GM19240 (cell line): ENCODE measurements around the gene LYRM7.
"Not testable (repeated sequence)": the region's sequence is repeated elsewhere in the genome, so short reads cannot be mapped to it uniquely, and the experiment has no call there.

ENCODE experiments used
- DNase-seq: peaks from one replicate; pipeline ENCODE4 v3.0.0; 2011; ENCODE audit warnings: low spot score; ENCODE audit not compliant: insufficient read length

The LYRM7 gene

DNA sequence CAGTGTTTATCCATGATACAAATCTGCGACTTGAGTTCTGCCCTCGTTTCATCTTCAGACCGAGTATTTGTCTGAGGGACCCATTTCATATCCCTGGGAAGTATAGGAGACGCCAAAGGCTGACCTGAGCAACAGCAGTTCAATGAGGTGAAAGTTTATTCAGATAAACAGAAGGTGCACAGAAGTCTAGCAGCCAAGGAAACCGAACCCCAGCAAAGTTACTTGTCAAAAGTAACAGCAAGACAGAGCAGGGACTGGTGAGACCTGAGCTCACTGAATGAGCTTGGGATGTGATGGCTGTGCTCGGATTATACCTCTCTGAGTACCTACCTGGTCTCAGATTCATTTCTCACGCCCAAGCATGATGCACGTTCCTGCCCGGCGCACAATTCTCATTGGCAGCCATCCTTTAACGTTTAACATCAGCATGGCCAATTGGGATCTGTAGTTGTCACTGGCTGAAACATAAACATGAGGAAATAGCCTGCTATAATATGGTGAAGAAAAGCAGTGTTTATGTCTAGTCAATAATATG lies 599 bp downstream of the LYRM7 start:
- DNase-seq = no peak

DNA sequence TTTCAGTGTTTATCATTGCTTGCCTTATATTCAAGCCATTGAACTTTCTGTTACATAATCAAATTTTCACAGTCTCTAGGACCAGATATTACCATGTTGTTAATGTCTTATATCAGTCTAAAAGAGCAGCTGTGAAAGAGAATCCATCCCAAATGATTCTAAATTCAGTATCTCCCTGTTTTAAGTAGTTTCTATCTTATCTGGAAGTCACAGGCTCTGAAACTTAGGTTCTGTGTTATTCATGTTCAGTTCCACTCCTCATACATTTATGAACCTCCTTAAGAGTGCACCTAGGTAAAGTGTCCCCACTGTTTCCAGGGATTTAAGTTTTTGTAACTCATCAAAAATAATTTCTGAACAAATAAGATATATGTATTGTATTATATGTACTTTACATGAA lies 9.7 kb downstream of the LYRM7 start:
- no peak for DNase-seq

DNA sequence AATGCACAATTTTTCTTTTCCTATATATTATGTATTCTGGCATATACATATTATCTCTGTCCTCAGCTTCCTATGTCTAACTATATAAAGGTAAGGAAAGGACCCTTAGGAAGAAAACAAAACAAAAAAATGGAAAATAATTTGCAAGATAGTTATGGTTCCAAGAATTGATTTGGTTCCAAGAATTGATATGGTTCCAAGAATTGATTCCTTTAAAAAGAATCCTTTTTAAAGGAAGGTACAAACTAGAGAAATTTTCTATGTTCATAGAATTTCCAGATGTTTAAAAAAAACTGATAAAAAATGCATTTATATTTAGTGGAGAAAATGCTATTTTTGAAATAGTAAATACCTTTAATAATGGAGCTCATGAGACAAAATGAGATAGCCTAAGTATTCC lies 12.1 kb downstream of the LYRM7 start:
- DNase-seq = no peak

GRCh38 chr5:131185523-131186104 lies 14.9 kb downstream of the LYRM7 start:
- no peak for DNase-seq

- no peak for DNase-seq
Measured at GRCh38 chr5:131186561-131187256, 16.0 kb downstream of the LYRM7 start.

- DNase-seq = no peak
Measured at GRCh38 chr5:131193106-131193505, 22.4 kb downstream of the LYRM7 start.

DNA sequence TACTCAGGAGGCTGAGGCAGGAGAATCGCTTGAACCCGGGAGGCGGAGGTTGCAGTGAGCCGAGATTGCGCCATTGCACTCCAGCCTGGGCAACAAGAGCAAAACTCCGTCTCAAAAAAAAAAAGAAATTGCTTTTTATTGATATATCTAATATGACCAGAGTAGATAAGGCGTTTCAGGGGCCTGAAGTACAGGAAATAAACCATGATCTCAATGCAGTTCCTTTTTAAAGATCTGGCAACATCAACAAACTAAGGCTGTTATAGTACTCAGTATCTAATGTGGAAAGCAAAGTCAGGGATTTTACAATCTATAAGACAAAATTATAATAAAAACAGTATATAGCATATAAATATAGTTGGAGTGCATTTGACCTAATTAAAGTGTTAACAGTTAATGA lies 23.2 kb downstream of the LYRM7 start:
- not testable (repeated sequence) for DNase-seq

- DNase-seq = no peak
Measured at GRCh38 chr5:131194725-131195124, 24.0 kb downstream of the LYRM7 start.

- DNase-seq = no peak
Measured at GRCh38 chr5:131195696-131196095, 25.0 kb downstream of the LYRM7 start.

DNA sequence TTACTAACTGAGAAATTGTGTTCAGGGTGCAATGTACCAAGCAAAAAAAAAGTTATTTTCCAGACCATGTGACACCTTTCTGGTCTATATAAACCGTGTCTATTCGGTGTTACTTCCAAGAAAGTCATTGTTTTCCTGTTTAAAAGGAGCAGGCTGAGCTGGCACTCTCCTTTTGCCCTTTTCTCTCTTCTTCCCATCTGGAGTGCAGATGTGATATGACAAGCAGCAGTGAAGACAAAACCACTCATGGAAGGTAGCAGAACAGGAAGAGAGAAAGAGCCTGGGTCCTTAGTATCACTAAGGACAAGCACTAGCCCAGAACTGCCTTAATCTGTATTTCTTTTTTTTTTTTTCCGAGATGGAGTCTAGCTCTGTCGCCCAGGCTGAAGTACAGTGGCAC lies 25.6 kb downstream of the LYRM7 start:
- no peak for DNase-seq

- DNase-seq = no peak
Measured at GRCh38 chr5:131198625-131199024, 27.9 kb downstream of the LYRM7 start.

- DNase-seq = no peak
Measured at GRCh38 chr5:131200560-131200959, 29.8 kb downstream of the LYRM7 start.

GRCh38 chr5:131204964-131205363 lies 34.2 kb downstream of the LYRM7 start:
- no peak for DNase-seq

DNA sequence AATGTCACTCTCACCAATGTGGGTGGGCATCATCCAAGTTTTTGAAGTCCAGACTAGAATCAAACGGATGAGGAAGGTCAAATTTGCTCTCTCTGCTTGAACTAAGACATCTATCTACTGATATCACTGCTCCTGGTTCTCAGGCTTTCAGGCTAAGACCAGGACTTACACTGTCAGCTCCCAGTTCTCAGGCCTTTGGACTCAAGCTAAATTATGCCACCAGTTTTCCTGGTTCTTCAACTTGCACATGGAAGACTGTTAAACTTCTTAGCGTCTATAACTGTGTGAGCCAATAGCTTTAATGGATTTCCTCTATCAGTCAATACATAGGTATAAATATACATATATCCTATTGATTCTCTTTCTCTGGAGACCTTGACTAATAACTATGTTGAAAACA lies 35.3 kb downstream of the LYRM7 start:
- no peak for DNase-seq

DNA sequence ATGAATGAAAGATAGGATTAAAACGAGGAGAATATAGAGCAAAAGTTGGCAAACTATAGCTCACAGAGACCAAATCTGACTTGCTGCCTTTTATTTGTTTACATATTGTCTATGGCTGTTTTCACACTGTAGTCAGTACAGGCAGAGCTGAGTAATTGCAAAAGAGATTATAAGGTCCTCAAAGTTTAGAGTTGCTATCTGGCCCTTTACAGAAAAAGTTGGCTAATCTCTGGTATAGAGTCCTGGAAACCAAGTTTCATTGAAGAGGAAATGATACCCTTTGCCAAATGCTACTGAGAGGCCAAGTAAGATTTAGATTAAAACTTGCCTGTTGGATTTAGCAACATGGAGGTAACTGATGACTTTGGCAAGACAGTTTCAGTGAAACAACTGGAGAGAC lies 36.0 kb downstream of the LYRM7 start:
- DNase-seq = no peak

DNA sequence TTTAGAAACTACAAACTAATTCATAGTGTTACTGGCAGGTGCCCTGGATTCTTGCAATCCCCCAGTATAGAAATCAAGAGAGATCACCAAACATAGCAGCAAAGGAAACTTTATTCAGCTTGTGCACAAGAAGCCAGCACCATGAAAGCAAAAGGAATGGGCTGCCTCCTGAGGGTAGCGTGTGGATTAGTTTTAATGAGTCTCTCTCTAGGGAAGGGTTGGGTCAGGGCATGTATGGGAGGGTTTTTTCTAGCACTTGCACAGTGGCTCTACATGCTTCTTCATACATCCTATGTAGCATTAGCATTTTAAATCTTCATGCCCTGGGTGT lies 38.4 kb downstream of the LYRM7 start:
- no peak for DNase-seq

DNA sequence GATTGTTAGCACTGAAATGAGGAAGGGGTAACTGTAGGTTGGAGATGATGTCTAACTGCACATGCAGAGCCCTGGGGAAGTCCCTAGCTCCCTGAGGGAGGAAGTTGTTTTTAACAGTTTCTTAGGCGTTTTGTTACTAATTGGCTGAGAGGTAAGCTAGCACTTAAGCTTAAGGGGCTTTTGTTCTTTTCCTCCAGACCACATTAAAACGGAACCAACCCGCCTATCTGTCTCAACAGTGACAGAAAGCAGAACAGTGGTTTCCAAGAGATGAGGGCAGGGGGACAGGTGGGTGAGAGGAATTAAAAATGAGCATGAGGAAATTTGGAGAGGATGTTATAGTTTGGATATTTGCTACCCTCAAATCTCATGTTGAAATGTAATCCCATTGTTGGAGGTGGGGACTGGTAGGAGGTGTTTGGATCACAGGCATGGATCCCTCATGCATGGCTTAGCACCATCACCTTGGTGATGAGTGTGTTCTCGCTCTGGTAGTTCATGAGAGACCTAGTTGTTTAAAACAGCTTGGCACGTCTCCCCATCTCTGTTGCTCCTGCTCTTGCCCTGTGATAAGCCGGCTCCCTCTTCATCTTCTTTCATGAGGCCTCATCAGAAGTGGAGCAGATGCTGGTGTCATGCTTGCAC lies 38.9 kb downstream of the LYRM7 start:
- DNase-seq = peak; percentile 28

DNA sequence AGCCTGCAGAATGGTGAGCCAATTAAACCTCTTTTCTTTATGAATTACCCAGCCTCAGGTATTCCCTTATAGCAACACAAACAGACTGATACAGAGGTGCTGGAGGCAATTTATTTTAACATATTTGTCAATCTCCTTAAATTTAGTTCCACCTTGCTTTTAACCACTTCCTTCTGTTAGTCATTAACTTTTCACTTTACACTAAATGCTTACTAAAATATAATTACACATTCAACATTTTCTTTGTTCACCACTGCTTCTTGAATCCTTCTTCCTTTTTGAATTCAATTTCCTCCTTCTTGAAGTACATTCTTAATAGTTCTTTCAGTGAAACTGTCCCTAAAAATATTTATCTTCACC lies 39.4 kb downstream of the LYRM7 start:
- no peak for DNase-seq

DNA sequence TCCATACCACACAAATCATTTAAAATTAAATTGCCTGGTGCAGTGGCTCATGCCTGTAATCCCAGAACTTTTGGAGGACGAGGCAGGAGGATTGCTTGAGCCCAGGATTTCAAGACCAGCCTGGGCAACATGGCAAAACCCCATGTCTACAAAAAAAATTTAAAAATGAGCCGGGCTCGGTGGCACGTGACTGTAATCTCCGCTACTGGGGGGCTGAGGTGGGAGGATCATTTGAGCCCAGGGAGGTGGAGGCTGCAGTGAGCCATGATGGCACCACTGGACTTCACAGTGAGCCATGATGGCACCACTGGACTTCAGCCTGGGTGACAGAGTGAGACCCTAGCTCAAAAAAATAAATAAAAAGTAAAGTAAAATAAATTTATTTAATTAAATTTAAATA lies 40.9 kb downstream of the LYRM7 start:
- no peak for DNase-seq

GRCh38 chr5:131212471-131213021 lies 41.8 kb downstream of the LYRM7 start:
- no peak for DNase-seq

- DNase-seq = no peak
Measured at GRCh38 chr5:131214609-131215227, 44.0 kb downstream of the LYRM7 start.

DNA sequence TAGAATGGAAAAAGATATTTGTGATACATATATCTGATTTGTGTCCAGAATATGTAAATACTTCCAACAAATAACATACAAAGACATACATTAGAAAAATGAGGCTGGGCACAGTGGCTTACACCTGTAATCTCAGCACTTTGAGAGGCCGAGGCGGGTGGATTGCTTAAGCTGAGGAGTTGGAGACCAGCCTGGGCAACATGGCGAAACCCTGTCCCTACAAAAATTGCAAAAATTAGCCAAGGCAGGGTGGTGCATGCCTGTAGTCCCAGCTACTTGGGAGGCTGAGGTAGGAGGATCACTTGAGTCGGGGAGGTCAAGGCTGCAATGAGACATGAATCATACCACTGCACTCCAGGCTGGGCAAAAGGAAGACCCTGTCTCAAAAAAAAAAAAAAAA lies 47.0 kb downstream of the LYRM7 start:
- DNase-seq = no peak
